Thyroid gland (tissue), 4 donors: ENCODE results near the gene NPAS1. TPM values are rescaled to one million over a fixed set of nuclear protein-coding genes. Genes with fewer than 3 reads are reported as not detected.

Experiments used
- DNase-seq, 2 donors: peaks; one replicate each; pipeline ENCODE4 v3.0.0-alpha.2; 2019
- H3K27ac ChIP-seq, 3 donors: fragments of 200-600 bp; sonication (generic); 1 replicate in 2 of 3; 2 replicates in 1 of 3; pipeline ENCODE4 v1.5.1; 2016 to 2019; ENCODE audit warnings: mild to moderate bottlenecking in 1 of 3, moderate library complexity in 1 of 3
- H3K27me3 ChIP-seq: fragments of 200-600 bp; sonication (generic); one replicate; pipeline ENCODE4 v1.5.1; 2019
- H3K36me3 ChIP-seq, 2 donors: fragments of 200-600 bp; sonication (generic); one replicate each; pipeline ENCODE4 v1.5.1; 2016 to 2019
- H3K4me1 ChIP-seq, 2 donors: fragments of 200-600 bp; sonication (generic); one replicate each; pipeline ENCODE4 v1.5.1; 2017 to 2019
- H3K4me3 ChIP-seq, 3 donors: fragments of 200-600 bp; sonication (generic); replicated peaks in 1 of 3; 1 replicate in 2 of 3; 2 replicates in 1 of 3; pipeline ENCODE4 v1.5.1; 2016; ENCODE audit warnings: mild to moderate bottlenecking in 1 of 3
- H3K9me3 ChIP-seq: fragments of 200-600 bp; sonication (generic); one replicate; pipeline ENCODE4 v1.5.1; 2017
- CTCF ChIP-seq, 6 experiments: fragments of 200-600 bp in 3 of 6; fragments of 450-650 bp in 3 of 6; sonication (generic) in 3 of 6; IDR thresholded peaks; one replicate each; pipeline ENCODE4 v1.5.1; 2016 to 2019; ENCODE audit warnings: antibody characterized with exemption in 6 of 6, mild to moderate bottlenecking in 2 of 6, inconsistent platforms in 1 of 6, moderate library complexity in 1 of 6
- POLR2A ChIP-seq, 2 donors: fragments of 450-650 bp; IDR thresholded peaks; one replicate each; pipeline ENCODE4 v1.6.1; 2017; ENCODE audit warnings: antibody characterized with exemption in 2 of 2, mild to moderate bottlenecking in 2 of 2, moderate library complexity in 1 of 2
- whole genome bisulfite sequencing, 2 donors: methylation state at CpG; one replicate each; pipeline ENCODE4 v1.1.5; 2017; 5-methylcytosine and 5-hydroxymethylcytosine counted together
- intact Hi-C: fragments of 100-400 bp; cut with DNase I; formaldehyde crosslinking; loops from one replicate; pipeline ENCODE4 v1.15.1; 2023
- total RNA-seq, 4 donors: library from RNA; depleted of rRNA; stranded (reverse); fragments of >200 nt; gene quantifications; one replicate each; pipeline ENCODE4 v1.2.3, GENCODE V29; 2016

The NPAS1 gene
- total RNA-seq, 4 donors from 2014 or later: 0.56 to 0.71 TPM; not detected in 2

DNA sequence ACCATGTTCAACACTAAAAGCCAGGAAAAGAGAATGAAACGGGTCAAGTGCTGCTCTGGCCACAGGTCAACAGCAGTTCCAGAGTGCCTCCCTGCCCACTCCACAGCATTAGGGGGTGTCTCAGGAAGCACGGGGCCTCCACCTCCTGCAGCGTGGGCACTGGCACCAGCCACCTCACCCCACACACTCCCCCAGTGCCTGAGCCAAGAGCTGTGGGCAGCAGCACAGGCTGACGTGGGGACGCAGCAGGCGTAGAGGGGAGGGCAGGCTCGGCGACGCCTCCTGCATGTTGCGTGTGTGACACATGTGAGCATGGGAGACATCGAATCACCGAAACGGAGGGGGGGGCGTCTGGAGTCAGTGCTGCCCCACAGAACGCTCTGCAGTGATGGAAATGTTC lies 50.2 kb downstream of the NPAS1 start:
- DNase-seq: no peak
- H3K36me3 ChIP-seq: peaks cover 61% of the 10 kb centered on the region in 2 donors
- no peaks in the 10 kb centered on the region for H3K27me3 ChIP-seq
- intact Hi-C loops: no loop called here
- H3K9me3 ChIP-seq: no peaks in the 10 kb centered on the region
- 83 to 91% methylated on average over 15 of the region's 15 CpGs for WGBS, 2 donors
- no peaks in the 10 kb centered on the region for H3K4me1 ChIP-seq
- TF ChIP-seq CTCF (IDR thresholded peaks at IDR 0.05): no peak
- no peak for TF ChIP-seq POLR2A (IDR thresholded peaks at IDR 0.05)
- H3K27ac ChIP-seq: no peak overlapping the region
- no peak overlapping the region for H3K4me3 ChIP-seq

GRCh38 chr19:47070756-47071155 lies 51.1 kb downstream of the NPAS1 start:
- H3K27ac ChIP-seq: no peak overlapping the region
- no peak for TF ChIP-seq POLR2A (IDR thresholded peaks at IDR 0.05)
- intact Hi-C loops: no loop called here
- H3K4me3 ChIP-seq: no peak overlapping the region
- DNase-seq: no peak
- H3K4me1 ChIP-seq: peaks cover 4% of the 10 kb centered on the region in 2 donors
- no peaks in the 10 kb centered on the region for H3K27me3 ChIP-seq
- no peaks in the 10 kb centered on the region for H3K9me3 ChIP-seq
- H3K36me3 ChIP-seq: peaks cover 52 to 54% of the 10 kb centered on the region in 2 donors
- 93 to 94% methylated on average over 18 of the region's 18 CpGs for WGBS, 2 donors

GRCh38 chr19:47071731-47072130 lies 52.1 kb downstream of the NPAS1 start:
- intact Hi-C loops: no loop called here
- H3K27ac ChIP-seq: no peak overlapping the region
- no peaks in the 10 kb centered on the region for H3K9me3 ChIP-seq
- H3K4me1 ChIP-seq: peaks cover 10 to 11% of the 10 kb centered on the region in 2 donors
- no peak for TF ChIP-seq POLR2A (IDR thresholded peaks at IDR 0.05)
- no peak for TF ChIP-seq CTCF (IDR thresholded peaks at IDR 0.05)
- H3K27me3 ChIP-seq: no peaks in the 10 kb centered on the region
- H3K36me3 ChIP-seq: peaks cover 43 to 48% of the 10 kb centered on the region in 2 donors
- no peak overlapping the region for H3K4me3 ChIP-seq
- WGBS, 2 donors: 94 to 96% methylated on average over 11 to 12 of the region's 12 CpGs
- DNase-seq: no peak

GRCh38 chr19:47072323-47072722 lies 52.7 kb downstream of the NPAS1 start:
- no peak for DNase-seq
- Histone ChIP-seq H3K4me1 (peaks cover 10 to 11% of the 10 kb centered on the region in 2 donors), H3K27me3 (no peaks in the 10 kb centered on the region), H3K27ac (no peak overlapping the region), H3K9me3 (no peaks in the 10 kb centered on the region), H3K4me3 (no peak overlapping the region), H3K36me3 (peaks cover 37 to 45% of the 10 kb centered on the region in 2 donors)
- TF ChIP-seq POLR2A (IDR thresholded peaks at IDR 0.05): no peak
- TF ChIP-seq CTCF (IDR thresholded peaks at IDR 0.05): no peak
- intact Hi-C loops: no loop called here
- WGBS, 2 donors: 89 to 95% methylated on average over 9 to 17 of the region's 17 CpGs

DNA sequence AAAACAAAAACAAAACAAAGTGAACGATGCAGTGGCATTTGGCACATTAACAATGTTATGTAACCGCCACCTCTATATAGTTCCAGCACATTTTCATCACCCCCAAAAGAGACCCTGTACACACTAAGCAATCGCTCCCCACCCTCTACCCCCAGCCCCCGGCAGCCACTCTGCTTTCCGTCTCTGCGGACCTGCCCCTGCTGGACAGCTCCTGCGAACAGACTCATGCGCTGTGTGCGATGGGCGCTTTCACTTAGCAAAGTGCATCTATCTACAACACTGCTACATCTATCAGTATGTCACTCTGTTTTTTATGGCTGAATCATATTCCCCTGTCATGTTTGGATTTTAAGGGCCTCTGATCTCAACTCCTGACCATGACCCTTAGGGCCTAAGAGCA lies 53.9 kb downstream of the NPAS1 start:
- no peak for TF ChIP-seq CTCF (IDR thresholded peaks at IDR 0.05)
- no peak for TF ChIP-seq POLR2A (IDR thresholded peaks at IDR 0.05)
- peaks cover 32 to 47% of the 10 kb centered on the region in 2 donors for H3K36me3 ChIP-seq
- no peak overlapping the region for H3K27ac ChIP-seq
- H3K27me3 ChIP-seq: no peaks in the 10 kb centered on the region
- intact Hi-C loops: no loop called here
- peaks cover 10 to 11% of the 10 kb centered on the region in 2 donors for H3K4me1 ChIP-seq
- 94 to 98% methylated on average over 10 of the region's 10 CpGs for WGBS, 2 donors
- no peak for DNase-seq
- no peak overlapping the region for H3K4me3 ChIP-seq
- no peaks in the 10 kb centered on the region for H3K9me3 ChIP-seq

GRCh38 chr19:47074621-47075020 lies 55.0 kb downstream of the NPAS1 start:
- no peak overlapping the region for H3K27ac ChIP-seq
- WGBS, 2 donors: 71 to 78% methylated on average over 7 to 9 of the region's 9 CpGs
- H3K4me3 ChIP-seq: no peak overlapping the region
- peaks cover 32 to 44% of the 10 kb centered on the region in 2 donors for H3K36me3 ChIP-seq
- intact Hi-C loops: no loop called here
- TF ChIP-seq CTCF (IDR thresholded peaks at IDR 0.05) (no peak), POLR2A (IDR thresholded peaks at IDR 0.05) (no peak)
- H3K27me3 ChIP-seq: no peaks in the 10 kb centered on the region
- H3K9me3 ChIP-seq: no peaks in the 10 kb centered on the region
- no peak for DNase-seq
- peaks cover 10 to 14% of the 10 kb centered on the region in 2 donors for H3K4me1 ChIP-seq
